HepG2 (cell line): ENCODE data around the gene BBLN. TPM values are rescaled to one million over a fixed set of nuclear protein-coding genes. Genes with fewer than 3 reads are reported as not detected.
A peak's percentile ranks its signal among the peaks of the same experiment; 100 is the strongest.

Experiments used
- ATAC-seq: fragments of 200-7000 bp; cut with Tn5 transposase; 3 replicates; pipeline ENCODE4 v1.9.1; 2020; ENCODE audit warnings: mild to moderate bottlenecking, moderate library complexity
- BruUV-seq: library from RNA; stranded (reverse); fragments of 400-500 nt; replicated peaks from 2 replicates; lab custom pipeline; 2021; lab: Mats Ljungman, UMichigan
- CTCF ChIA-PET: fragments of 300-600 bp; formaldehyde crosslinking; extraction: SDS; loops from one replicate; lab custom pipeline; 2021; ENCODE audit warnings: low total read pairs, inconsistent platforms, low intra/inter-chr PET ratio; lab: Yijun Ruan, JAX
- POLR2A ChIA-PET: fragments of 350-600 bp; sonication (Branson Sonifier 250); formaldehyde crosslinking; loops from one replicate; lab custom pipeline; 2020; ENCODE audit warnings: antibody characterized with exemption, inconsistent platforms; lab: Yijun Ruan, JAX
- DNase-seq: peaks from one replicate; pipeline ENCODE4 v3.0.0-alpha.2; 2015; ENCODE audit warnings: low spot score
- FAIRE-seq: peaks from 3 replicates; lab custom pipeline; 2011; peaks lifted over from hg19 to GRCh38; lab: Jason Lieb, UNC
- H2AFZ ChIP-seq: one replicate; pipeline ENCODE4 v1.6.1; 2011; ENCODE audit warnings: low read length, inconsistent platforms
- H3K27ac ChIP-seq: fragments of 300-600 bp; 3 replicates; pipeline ENCODE4 v1.8.0; 2011; ENCODE audit warnings: mixed run types, mild to moderate bottlenecking, mixed read lengths, low read length, inconsistent platforms; ENCODE audit not compliant: insufficient read depth; ENCODE audit errors: extremely low read length
- H3K27me3 ChIP-seq, 2 experiments: fragments of 200-600 bp in 1 of 2; 2 replicates in 1 of 2; 3 replicates in 1 of 2; pipeline versions ENCODE4 v1.6.0 to v1.8.0; 2011; ENCODE audit warnings: low read length in 2 of 2, mild to moderate bottlenecking in 2 of 2, moderate library complexity in 2 of 2, inconsistent platforms in 1 of 2; ENCODE audit not compliant: insufficient read depth in 2 of 2, control insufficient read depth in 1 of 2
- H3K36me3 ChIP-seq, 2 experiments: fragments of 200-600 bp in 1 of 2; replicated peaks in 1 of 2; 2 replicates in 1 of 2; 3 replicates in 1 of 2; pipeline versions ENCODE4 v1.5.1 to v1.8.0; 2011; ENCODE audit warnings: low read length in 2 of 2, inconsistent platforms in 1 of 2; ENCODE audit not compliant: insufficient read depth in 2 of 2, control insufficient read depth in 1 of 2
- H3K4me1 ChIP-seq: 2 replicates; pipeline ENCODE4 v1.5.1; 2012; ENCODE audit warnings: low read length, inconsistent platforms; ENCODE audit not compliant: insufficient read depth
- H3K4me2 ChIP-seq: 2 replicates; pipeline ENCODE4 v1.6.0; 2011; ENCODE audit warnings: low read depth, low read length, inconsistent platforms
- H3K4me3 ChIP-seq, 3 experiments: fragments of 200-600 bp in 1 of 3; sonication (generic), shearing (Covaris generic) in 1 of 3; replicated peaks in 1 of 3; 2 replicates each; pipeline ENCODE4 v1.5.1; 2011 to 2016; ENCODE audit warnings: low read length in 3 of 3, inconsistent platforms in 2 of 3, low read depth in 2 of 3, mild to moderate bottlenecking in 2 of 3, control low read depth in 1 of 3, mixed read lengths in 1 of 3; ENCODE audit not compliant: insufficient read depth in 1 of 3
- H3K79me2 ChIP-seq: one replicate; pipeline ENCODE4 v1.6.1; 2011; ENCODE audit warnings: low read length, inconsistent platforms; ENCODE audit not compliant: insufficient read depth
- H3K9ac ChIP-seq: 2 replicates; pipeline ENCODE4 v1.6.0; 2011; ENCODE audit warnings: mild to moderate bottlenecking, low read depth, low read length, inconsistent platforms; ENCODE audit not compliant: insufficient read depth
- H3K9me3 ChIP-seq: 2 replicates; pipeline ENCODE4 v1.5.1; 2012; ENCODE audit warnings: mild to moderate bottlenecking, low read length
- H4K20me1 ChIP-seq: 2 replicates; pipeline ENCODE4 v1.6.0; 2011; ENCODE audit warnings: inconsistent platforms, mild to moderate bottlenecking, low read length, moderate library complexity; ENCODE audit not compliant: insufficient read depth
- CAMTA2 ChIP-seq: sonication (generic); formaldehyde crosslinking; IDR thresholded peaks from 2 replicates; pipeline ENCODE4 v1.4.0; 2020; ENCODE audit warnings: mild to moderate bottlenecking, missing genetic modification reagents, borderline replicate concordance
- GABPA ChIP-seq, 2 experiments: IDR thresholded peaks; 2 replicates each; pipeline ENCODE4 v1.6.1; 2011 to 2016; ENCODE audit warnings: low read depth in 2 of 2, low read length in 1 of 2, missing biosample characterization in 1 of 2, missing genetic modification characterization in 1 of 2
- POLR2A ChIP-seq, 2 experiments: IDR thresholded peaks; 2 replicates each; pipeline ENCODE4 v1.6.1; 2011; ENCODE audit warnings: low read depth in 2 of 2, low read length in 2 of 2, mild to moderate bottlenecking in 1 of 2, moderate library complexity in 1 of 2; ENCODE audit not compliant: insufficient read depth in 1 of 2
- RBFOX2 ChIP-seq: fragments of 200-400 bp; formaldehyde crosslinking; IDR thresholded peaks from 2 replicates; pipeline ENCODE4 v1.6.1; 2017; ENCODE audit warnings: low read depth, mild to moderate bottlenecking, low read length
- SOX6 ChIP-seq, 2 experiments: fragments of 450-650 bp in 1 of 2; sonication (generic) in 1 of 2; formaldehyde crosslinking in 1 of 2; IDR thresholded peaks; 2 replicates each; pipeline versions ENCODE4 v1.4.0 to v1.6.1; 2017 to 2020; ENCODE audit warnings: antibody characterized with exemption in 1 of 2, mild to moderate bottlenecking in 1 of 2, missing genetic modification reagents in 1 of 2
- ZNF256 ChIP-seq: sonication (generic); formaldehyde crosslinking; conservative IDR thresholded peaks from 2 replicates; pipeline ENCODE4 v1.4.0; 2020; ENCODE audit warnings: missing genetic modification reagents
- ZNF713 ChIP-seq: sonication (generic); formaldehyde crosslinking; IDR thresholded peaks from 2 replicates; pipeline ENCODE4 v1.4.0; 2020; ENCODE audit warnings: mild to moderate bottlenecking, missing genetic modification reagents
- ZNF777 ChIP-seq: sonication (generic); formaldehyde crosslinking; IDR thresholded peaks from 2 replicates; pipeline ENCODE4 v1.4.0; 2020; ENCODE audit warnings: missing genetic modification reagents
- WGBS: methylation state at CpG from one replicate; pipeline ENCODE4 v1.1.6; 2017; ENCODE audit warnings: low lambda C conversion rate; 5-methylcytosine and 5-hydroxymethylcytosine counted together
- in situ Hi-C: cut with HindIII; loops from 2 replicates; pipeline ENCODE4 v1.10.0; 2017; ENCODE audit warnings: low pct_unique_long_range_greater_than_20kb; ENCODE audit not compliant: extremely low pct_ligation_motif_present
- intact Hi-C: fragments of 100-400 bp; cut with micrococcal nuclease; formaldehyde crosslinking; loops from one replicate; pipeline ENCODE4 v1.10.0; 2022; ENCODE audit not compliant: unreplicated experiment
- polyA plus RNA-seq, 8 experiments: library from polyadenylated mRNA; depleted of rRNA in 3 of 8; stranded (reverse) in 7 of 8; unstranded in 1 of 8; fragments of >200 nt; fragmentation: Illumina TruSeq in 4 of 8; extraction: Trizol in 4 of 8; gene quantifications; 2 replicates each; pipeline versions ENCODE4 v1.2.1 to v1.2.3, GENCODE V29; 2011 to 2016; ENCODE audit warnings: low read depth in 4 of 8, missing spikeins in 1 of 8, mixed read lengths in 1 of 8; ENCODE audit not compliant: insufficient read depth in 1 of 8
- total RNA-seq, 5 experiments: library from RNA; depleted of rRNA; stranded (reverse); fragments of >200 nt; fragmentation: Illumina TruSeq; extraction: Trizol; gene quantifications; 2 replicates each; pipeline ENCODE4 v1.2.3, GENCODE V29; 2016; ENCODE audit warnings: low read depth in 1 of 5
- TF ChIP-seq, protein P1 (sequence below), 2 experiments: sonication (generic) in 1 of 2; formaldehyde crosslinking in 1 of 2; IDR thresholded peaks; 2 replicates each; pipeline versions ENCODE4 v1.5.1 to v1.6.1; 2011 to 2020; ENCODE audit warnings: borderline replicate concordance in 1 of 2, low read depth in 1 of 2, low read length in 1 of 2, mild to moderate bottlenecking in 1 of 2, missing genetic modification reagents in 1 of 2, moderate library complexity in 1 of 2
- TF ChIP-seq, protein P2 (sequence below): IDR thresholded peaks from 2 replicates; pipeline ENCODE4 v1.6.1; 2016; ENCODE audit warnings: mild to moderate bottlenecking, missing biosample characterization, missing genetic modification reagents

BBLN gene
- total and polyA plus RNA-seq, 2 of the 13 experiments (the other 11 are each of a cell fraction or from before 2014, with no cell fraction given): 27.6 to 33.1 TPM

DNA sequence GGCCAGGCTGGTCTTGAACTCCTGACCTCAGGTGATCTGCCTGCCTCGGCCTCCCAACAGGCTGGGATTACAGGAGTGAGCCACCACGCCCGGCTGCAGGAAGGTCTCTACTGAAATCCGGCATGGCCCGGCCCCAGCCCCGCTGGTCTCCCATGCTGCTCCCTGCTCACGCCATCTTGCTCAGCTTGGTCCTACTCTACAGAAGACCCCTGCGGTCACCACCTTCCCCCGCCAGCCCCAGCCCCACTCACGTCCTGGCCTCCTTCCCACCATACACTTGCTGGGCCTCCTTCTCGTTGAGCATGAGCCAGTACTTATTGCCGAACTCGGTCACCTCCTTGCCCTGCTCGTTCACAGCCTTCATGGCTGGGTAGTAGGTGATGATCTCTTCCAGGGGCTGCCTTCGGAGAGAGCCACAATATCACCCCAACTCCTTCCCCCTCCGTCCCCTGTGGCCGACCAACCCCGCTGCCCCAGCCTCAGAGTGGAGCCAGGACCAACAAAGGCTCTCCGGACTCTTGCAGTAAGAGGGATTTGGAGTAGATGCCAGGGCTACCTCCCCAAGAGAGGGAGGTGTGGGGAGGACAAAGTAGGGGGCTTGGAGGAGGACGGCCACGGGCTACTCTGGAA lies 36.5 kb upstream of the BBLN start (continued):
- no peak for TF ChIP-seq ZNF713
- TF ChIP-seq, protein P1, sequence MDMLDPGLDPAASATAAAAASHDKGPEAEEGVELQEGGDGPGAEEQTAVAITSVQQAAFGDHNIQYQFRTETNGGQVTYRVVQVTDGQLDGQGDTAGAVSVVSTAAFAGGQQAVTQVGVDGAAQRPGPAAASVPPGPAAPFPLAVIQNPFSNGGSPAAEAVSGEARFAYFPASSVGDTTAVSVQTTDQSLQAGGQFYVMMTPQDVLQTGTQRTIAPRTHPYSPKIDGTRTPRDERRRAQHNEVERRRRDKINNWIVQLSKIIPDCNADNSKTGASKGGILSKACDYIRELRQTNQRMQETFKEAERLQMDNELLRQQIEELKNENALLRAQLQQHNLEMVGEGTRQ (IDR thresholded peaks at IDR 0.05; ENCODE audit: low read depth, low read length): no peak
- TF ChIP-seq, protein P1 (CRISPR knock-in tag; IDR thresholded peaks at IDR 0.05; ENCODE audit: borderline replicate concordance): no peak
- no peak for TF ChIP-seq SOX6 (IDR thresholded peaks at IDR 0.05)
- TF ChIP-seq SOX6 (CRISPR knock-in tag; IDR thresholded peaks at IDR 0.05): no peak
- TF ChIP-seq, protein P2, sequence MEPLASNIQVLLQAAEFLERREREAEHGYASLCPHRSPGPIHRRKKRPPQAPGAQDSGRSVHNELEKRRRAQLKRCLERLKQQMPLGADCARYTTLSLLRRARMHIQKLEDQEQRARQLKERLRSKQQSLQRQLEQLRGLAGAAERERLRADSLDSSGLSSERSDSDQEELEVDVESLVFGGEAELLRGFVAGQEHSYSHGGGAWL (CRISPR knock-in tag): no peak
- no peak for TF ChIP-seq RBFOX2
- no peak for TF ChIP-seq GABPA (IDR thresholded peaks at IDR 0.05; ENCODE audit: low read depth, low read length)
- TF ChIP-seq GABPA (CRISPR knock-in tag; IDR thresholded peaks at IDR 0.05; ENCODE audit: low read depth): no peak
- TF ChIP-seq ZNF256 (CRISPR knock-in tag): no peak
- TF ChIP-seq, all 625 proteins: peak for 0

DNA sequence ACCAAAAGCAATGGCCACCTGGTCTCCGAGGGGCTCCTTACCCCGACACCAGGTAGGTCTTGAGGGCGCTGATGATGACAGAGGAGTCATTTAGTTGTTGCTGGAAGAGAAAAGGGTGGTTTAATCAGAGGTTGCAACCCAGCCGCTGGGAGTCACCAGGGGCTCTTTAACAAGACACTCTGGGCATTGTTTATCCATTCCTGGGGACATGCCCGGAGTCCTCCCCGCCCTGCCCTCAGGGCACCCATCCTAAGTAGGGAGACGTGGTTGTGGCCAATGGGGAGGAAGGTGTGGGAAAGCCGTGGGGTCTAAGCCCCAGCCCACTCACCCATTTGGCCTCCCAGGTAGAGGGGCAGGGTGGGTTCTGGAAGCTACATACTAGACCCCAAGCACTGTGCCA lies 35.6 kb upstream of the BBLN start:
- POLR2A ChIA-PET: interaction anchor here (1.1 to 3.0 kb wide), 3 partner anchors 12 to 73 kb away, joined by 3 to 11 read pairs (median 4); partner anchors contain the start of gene BBLN
- no peak for FAIRE-seq

More for the DNA sequence above, 35.6 kb upstream of the BBLN start:
- H3K4me2 ChIP-seq: no peak overlapping the region
- DNase-seq: no peak
- TF ChIP-seq POLR2A (IDR thresholded peaks at IDR 0.05; ENCODE audit: insufficient read depth in 1 of 2, low read depth in 2 of 2, low read length in 2 of 2) (0 out of 4 replicates have a peak, but pooled peaks of 1 of the 2 experiments have one; percentile 21), ZNF777 (CRISPR knock-in tag) (no peak), CAMTA2 (CRISPR knock-in tag) (no peak)
- TF ChIP-seq, all 625 proteins: peak for 1
- H4K20me1 ChIP-seq: peaks cover 4% of the 10 kb centered on the region; the same call in 1 of the 2 replicates
- H3K36me3 ChIP-seq: peaks cover 5 to 38% of the 10 kb centered on the region in 2 experiments; a peak in 3 of 5 replicates
- BruUV-seq: no TSS peak
- in situ Hi-C loops (no loop called here), intact Hi-C loops (no loop called here)
- H2AFZ ChIP-seq: no peak overlapping the region
- H3K4me3 ChIP-seq: no peak overlapping the region
- CTCF ChIA-PET: interaction anchor here (0.6 kb wide), 1 partner anchor 67 kb away, joined by 3 read pairs; the partner anchor contains the start of gene CIZ1
- no peaks in the 10 kb centered on the region for H3K27me3 ChIP-seq
- no peak overlapping the region for H3K9ac ChIP-seq
- no peaks in the 10 kb centered on the region for H3K9me3 ChIP-seq
- peaks cover 23% of the 10 kb centered on the region for H3K79me2 ChIP-seq
- peaks cover 31% of the 10 kb centered on the region for H3K4me1 ChIP-seq
- H3K27ac ChIP-seq: no peak overlapping the region
- WGBS: 98% methylated on average over 6 of the region's 8 CpGs
- no peak for ATAC-seq
